Panc1 (cell line): ENCODE data around the gene SLC12A8. TPM values are rescaled to one million over a fixed set of nuclear protein-coding genes. Genes with fewer than 3 reads are reported as not detected.

ENCODE experiments used
- ATAC-seq: fragments of 200-7000 bp; cut with Tn5 transposase; 2 replicates; pipeline ENCODE4 v1.9.1; 2020; ENCODE audit warnings: mild to moderate bottlenecking, moderate library complexity
- BruUV-seq: library from RNA; stranded (reverse); fragments of 400-500 nt; replicated peaks from 2 replicates; lab custom pipeline; 2021; lab: Mats Ljungman, UMichigan
- CTCF ChIA-PET: fragments of 300-600 bp; sonication (Branson Sonifier 250); formaldehyde crosslinking; loops from one replicate; lab custom pipeline; 2022; ENCODE audit warnings: antibody characterized with exemption; lab: Charles Lee
- POLR2A ChIA-PET: fragments of 300-600 bp; sonication (Branson Sonifier 250); formaldehyde crosslinking; loops from one replicate; lab custom pipeline; 2022; ENCODE audit warnings: antibody characterized with exemption; lab: Charles Lee
- DNase-seq: peaks from one replicate; pipeline ENCODE4 v3.0.0-alpha.2; 2010; ENCODE audit warnings: low read depth, low spot score
- H3K27ac ChIP-seq: 2 replicates; pipeline ENCODE4 v1.5.1; 2011; ENCODE audit warnings: mild to moderate bottlenecking, low read length, inconsistent platforms
- H3K27me3 ChIP-seq: fragments of 200-500 bp; sonication (Bioruptor generic); 2 replicates; pipeline ENCODE4 v1.6.0; 2014; ENCODE audit warnings: low read length, inconsistent platforms; ENCODE audit not compliant: control insufficient read depth, insufficient read depth
- H3K36me3 ChIP-seq: fragments of 200-500 bp; sonication (Bioruptor generic); 2 replicates; pipeline ENCODE4 v1.5.1; 2014; ENCODE audit warnings: inconsistent platforms, mild to moderate bottlenecking, low read length, moderate library complexity; ENCODE audit not compliant: control insufficient read depth, insufficient read depth
- H3K4me1 ChIP-seq: 2 replicates; pipeline ENCODE4 v1.5.1; 2011; ENCODE audit warnings: inconsistent platforms, mild to moderate bottlenecking, low read length, moderate library complexity; ENCODE audit not compliant: control insufficient read depth, insufficient read depth
- H3K4me3 ChIP-seq, 2 experiments: 2 replicates each; pipeline ENCODE4 v1.5.1; 2011 to 2012; ENCODE audit warnings: low read depth in 2 of 2, low read length in 2 of 2, mild to moderate bottlenecking in 2 of 2, inconsistent platforms in 1 of 2, moderate library complexity in 1 of 2
- H3K9me3 ChIP-seq: fragments of 200-500 bp; sonication (Bioruptor generic); 2 replicates; pipeline ENCODE4 v1.5.1; 2014; ENCODE audit warnings: low read depth, mild to moderate bottlenecking, inconsistent platforms, low read length, moderate library complexity; ENCODE audit not compliant: control insufficient read depth, insufficient read depth
- CTCF ChIP-seq: fragments of 450-650 bp; IDR thresholded peaks from 2 replicates; pipeline ENCODE4 v1.5.1; 2017; ENCODE audit warnings: mild to moderate bottlenecking
- POLR2AphosphoS5 ChIP-seq: IDR thresholded peaks from 2 replicates; pipeline ENCODE4 v1.6.1; 2012; ENCODE audit warnings: mild to moderate bottlenecking, low read depth, low read length, moderate library complexity
- REST ChIP-seq, 2 experiments: IDR thresholded peaks; 2 replicates each; pipeline ENCODE4 v1.6.1; 2011 to 2012; ENCODE audit warnings: low read depth in 2 of 2, control low read depth in 1 of 2, low read length in 1 of 2, mild to moderate bottlenecking in 1 of 2, moderate library complexity in 1 of 2; ENCODE audit not compliant: insufficient read depth in 1 of 2
- SIN3A ChIP-seq: IDR thresholded peaks from 2 replicates; pipeline ENCODE4 v1.6.1; 2012; ENCODE audit warnings: low read depth, mild to moderate bottlenecking, low read length, moderate library complexity, borderline replicate concordance; ENCODE audit not compliant: insufficient read depth
- TCF7L2 ChIP-seq: IDR thresholded peaks from 2 replicates; pipeline ENCODE4 v1.6.1; 2011; ENCODE audit warnings: mild to moderate bottlenecking, low read depth, low read length, inconsistent platforms
- in situ Hi-C: cut with HindIII; loops from 2 replicates; pipeline ENCODE4 v1.10.0; 2016; ENCODE audit warnings: low sequenced_read_pairs, low pct_unique_long_range_greater_than_20kb
- intact Hi-C: fragments of 100-400 bp; cut with micrococcal nuclease; formaldehyde crosslinking; loops from one replicate; pipeline ENCODE4 v1.10.0; 2022; ENCODE audit not compliant: unreplicated experiment
- total RNA-seq: library from RNA; stranded (reverse); gene quantifications from one replicate; pipeline ENCODE4 v1.2.1, GENCODE V29; 2021; ENCODE audit not compliant: unreplicated experiment

The SLC12A8 gene
- total RNA-seq, 1 experiment from 2014 or later: 7.0 TPM

- ChIA-PET POLR2A (interaction anchor here (0.6 kb wide), 2 partner anchors 88 to 246 kb away, joined by 3 to 5 read pairs; no protein-coding TSS in a partner anchor), CTCF (no interaction called here)
- DNase-seq (no peak), ATAC-seq (peak; percentile 86)
- Histone ChIP-seq H3K36me3 (no peaks in the 10 kb centered on the region), H3K9me3 (no peaks in the 10 kb centered on the region), H3K4me1 (peaks cover 51% of the 10 kb centered on the region), H3K4me3 (no peak overlapping the region), H3K27me3 (no peaks in the 10 kb centered on the region), H3K27ac (peak overlapping the region; percentile 67)
- intact Hi-C loops (no loop called here), in situ Hi-C loops (no loop called here)
- TF ChIP-seq REST (IDR thresholded peaks at IDR 0.05; ENCODE audit: insufficient read depth in 1 of 2, low read depth in 2 of 2, low read length in 1 of 2) (no peak), POLR2AphosphoS5 (no peak), TCF7L2 (no peak), CTCF (no peak), SIN3A (no peak)
- BruUV-seq: no TSS peak
These were observed 92.0 kb downstream of the SLC12A8 start for GRCh38 chr3:125120379-125121122.

- Histone ChIP-seq H3K36me3 (no peaks in the 10 kb centered on the region), H3K27ac (peak overlapping the region; percentile 74), H3K4me1 (peaks cover 53% of the 10 kb centered on the region), H3K9me3 (no peaks in the 10 kb centered on the region), H3K27me3 (no peaks in the 10 kb centered on the region), H3K4me3 (no peak overlapping the region)
- ChIA-PET CTCF (no interaction called here), POLR2A (interaction anchor here (0.6 kb wide), 1 partner anchor 247 kb away, joined by 5 read pairs; no protein-coding TSS in a partner anchor)
- in situ Hi-C loops (no loop called here), intact Hi-C loops (no loop called here)
- no TSS peak for BruUV-seq
- no peak for DNase-seq
- ATAC-seq: no peak
- TF ChIP-seq CTCF (no peak), POLR2AphosphoS5 (no peak), REST (IDR thresholded peaks at IDR 0.05; ENCODE audit: insufficient read depth in 1 of 2, low read depth in 2 of 2, low read length in 1 of 2) (no peak), TCF7L2 (no peak), SIN3A (no peak)
These were observed 92.7 kb downstream of the SLC12A8 start for GRCh38 chr3:125119752-125120378.
